Measurements from ENCODE around the gene SCN2B. TPM values are rescaled to one million over a fixed set of nuclear protein-coding genes. Genes with fewer than 3 reads are reported as not detected.

SCN2B gene
- polyA plus RNA-seq, 1 donor from 2014 or later: 1.1 TPM

GRCh38 chr11:118210323-118210722 is 33.9 kb upstream of the SCN2B start:
- Histone ChIP-seq H3K27ac (ENCODE audit: low read length) (no peak overlapping the region), H3K9me2 (ENCODE audit: insufficient read depth, low read length) (no peaks in the 10 kb centered on the region), H3F3A (ENCODE audit: insufficient read depth, low read length, poor library complexity, severe bottlenecking) (no peaks in the 10 kb centered on the region), H3K4me3 (ENCODE audit: low read length) (no peak overlapping the region), H3K4me2 (ENCODE audit: low read length) (no peak overlapping the region), H3K9ac (ENCODE audit: low read length) (no peak overlapping the region), H3K79me2 (replicated peaks; ENCODE audit: insufficient read depth, low read length) (no peaks in the 10 kb centered on the region), H2AFZ (ENCODE audit: low read depth, low read length) (no peak overlapping the region), H3K27me3 (ENCODE audit: insufficient read depth, low read depth, low read length) (no peaks in the 10 kb centered on the region), H3K36me3 (ENCODE audit: insufficient read depth, low read length) (no peaks in the 10 kb centered on the region), H3K9me3 (ENCODE audit: low read length) (no peaks in the 10 kb centered on the region), H4K20me1 (ENCODE audit: insufficient read depth) (no peaks in the 10 kb centered on the region)
- TF ChIP-seq EP300 (conservative IDR thresholded peaks at IDR 0.05; ENCODE audit: poor library complexity, severe bottlenecking) (no peak), RAD21 (conservative IDR thresholded peaks at IDR 0.05) (no peak), POLR2AphosphoS5 (IDR thresholded peaks at IDR 0.05) (no peak), TAF1 (IDR thresholded peaks at IDR 0.05; ENCODE audit: low read depth) (no peak), MXI1 (conservative IDR thresholded peaks at IDR 0.05; ENCODE audit: poor library complexity, severe bottlenecking) (no peak), CTCF (IDR thresholded peaks at IDR 0.05; ENCODE audit: poor library complexity, severe bottlenecking) (no peak), EZH2 (IDR thresholded peaks at IDR 0.05; ENCODE audit: borderline replicate concordance, insufficient read depth, low read length, poor library complexity, severe bottlenecking) (no peak), SMC3 (conservative IDR thresholded peaks at IDR 0.05; ENCODE audit: poor library complexity) (no peak), REST (IDR thresholded peaks at IDR 0.05; ENCODE audit: borderline replicate concordance) (no peak)

GRCh38 chr11:118209033-118209432 is 32.6 kb upstream of the SCN2B start:
- H3K27me3 ChIP-seq (ENCODE audit: insufficient read depth, low read depth, low read length): no peaks in the 10 kb centered on the region
- no peaks in the 10 kb centered on the region for H3K79me2 ChIP-seq (replicated peaks; ENCODE audit: insufficient read depth, low read length)
- H3K4me2 ChIP-seq (ENCODE audit: low read length): no peak overlapping the region
- no peaks in the 10 kb centered on the region for H3K9me3 ChIP-seq (ENCODE audit: low read length)
- no peak overlapping the region for H3K27ac ChIP-seq (ENCODE audit: low read length)
- TF ChIP-seq CTCF (IDR thresholded peaks at IDR 0.05; ENCODE audit: poor library complexity, severe bottlenecking) (no peak), MXI1 (conservative IDR thresholded peaks at IDR 0.05; ENCODE audit: poor library complexity, severe bottlenecking) (no peak), REST (IDR thresholded peaks at IDR 0.05; ENCODE audit: borderline replicate concordance) (no peak), POLR2AphosphoS5 (IDR thresholded peaks at IDR 0.05) (no peak), EP300 (conservative IDR thresholded peaks at IDR 0.05; ENCODE audit: poor library complexity, severe bottlenecking) (no peak), SMC3 (conservative IDR thresholded peaks at IDR 0.05; ENCODE audit: poor library complexity) (no peak), EZH2 (IDR thresholded peaks at IDR 0.05; ENCODE audit: borderline replicate concordance, insufficient read depth, low read length, poor library complexity, severe bottlenecking) (no peak), RAD21 (conservative IDR thresholded peaks at IDR 0.05) (no peak), TAF1 (IDR thresholded peaks at IDR 0.05; ENCODE audit: low read depth) (no peak)
- no peaks in the 10 kb centered on the region for H3F3A ChIP-seq (ENCODE audit: insufficient read depth, low read length, poor library complexity, severe bottlenecking)
- H3K4me3 ChIP-seq (ENCODE audit: low read length): no peak overlapping the region
- no peaks in the 10 kb centered on the region for H3K9me2 ChIP-seq (ENCODE audit: insufficient read depth, low read length)
- no peaks in the 10 kb centered on the region for H4K20me1 ChIP-seq (ENCODE audit: insufficient read depth)
- H3K9ac ChIP-seq (ENCODE audit: low read length): no peak overlapping the region
- H2AFZ ChIP-seq (ENCODE audit: low read depth, low read length): no peak overlapping the region
- no peaks in the 10 kb centered on the region for H3K36me3 ChIP-seq (ENCODE audit: insufficient read depth, low read length)

All from neural cell (in vitro differentiated cells).